ENCODE data around the gene TMCO6.
A peak's percentile ranks its signal among the peaks of the same experiment; 100 is the strongest.
"Not testable (repeated sequence)": the region's sequence is repeated elsewhere in the genome, so short reads cannot be mapped to it uniquely, and the experiment has no call there.

The TMCO6 gene

GRCh38 chr5:140630292-140631035, 8.8 kb upstream of the TMCO6 start:
- no peak for DNase-seq (ENCODE audit: low read depth)

- DNase-seq (ENCODE audit: low read depth) = no peak
Observed at GRCh38 chr5:140631036-140631417, 8.2 kb upstream of the TMCO6 start.

- peak; percentile 20 for DNase-seq (ENCODE audit: low read depth)
Observed at GRCh38 chr5:140631831-140632365, 7.4 kb upstream of the TMCO6 start.

- DNase-seq (ENCODE audit: low read depth) = peak; percentile 38
Observed at GRCh38 chr5:140632366-140633020, 6.8 kb upstream of the TMCO6 start.

- peak; percentile 6 for DNase-seq (ENCODE audit: low read depth)
Observed at GRCh38 chr5:140633021-140633471, 6.2 kb upstream of the TMCO6 start, which contains the start of gene CD14. Gene CD14, minus strand, starts transcription at chr5:140633175. Its CDS starts 104 bp downstream, at chr5:140633071.

GRCh38 chr5:140633501-140633900, 5.8 kb upstream of the TMCO6 start:
- no peak for DNase-seq (ENCODE audit: low read depth)

GRCh38 chr5:140634103-140634502, 5.1 kb upstream of the TMCO6 start:
- DNase-seq (ENCODE audit: low read depth) = no peak

GRCh38 chr5:140635291-140636257, 3.7 kb upstream of the TMCO6 start:
- DNase-seq (ENCODE audit: low read depth) = peak; percentile 2

GRCh38 chr5:140637371-140638100, 1.7 kb upstream of the TMCO6 start:
- no peak for DNase-seq (ENCODE audit: low read depth)

GRCh38 chr5:140638898-140639147, 428 bp upstream of the TMCO6 start:
- not testable (repeated sequence) for DNase-seq (ENCODE audit: low read depth)

GRCh38 chr5:140641716-140642115, 2.5 kb downstream of the TMCO6 start:
- DNase-seq (ENCODE audit: low read depth) = no peak

- DNase-seq (ENCODE audit: low read depth) = no peak
Observed at GRCh38 chr5:140642718-140643117, 3.5 kb downstream of the TMCO6 start.

- no peak for DNase-seq (ENCODE audit: low read depth)
Observed at GRCh38 chr5:140647042-140647419, 7.8 kb downstream of the TMCO6 start.

- DNase-seq (ENCODE audit: low read depth) = no peak
Observed at GRCh38 chr5:140658870-140659269, 19.6 kb downstream of the TMCO6 start.

GRCh38 chr5:140660371-140660770, 21.1 kb downstream of the TMCO6 start:
- DNase-seq (ENCODE audit: low read depth) = not testable (repeated sequence)

GRCh38 chr5:140664030-140664358, 24.7 kb downstream of the TMCO6 start:
- no peak for DNase-seq (ENCODE audit: low read depth)

GRCh38 chr5:140664359-140665119, 25.3 kb downstream of the TMCO6 start, which contains the start of gene WDR55:
Gene WDR55, plus strand, starts transcription at chr5:140664904. Its CDS starts 9 bp downstream, at chr5:140664913.
- peak; percentile 95 for DNase-seq (ENCODE audit: low read depth)

GRCh38 chr5:140671035-140671434, 31.8 kb downstream of the TMCO6 start:
- DNase-seq (ENCODE audit: low read depth) = not testable (repeated sequence)

GRCh38 chr5:140671472-140672125, 32.3 kb downstream of the TMCO6 start:
- no peak for DNase-seq (ENCODE audit: low read depth)

GRCh38 chr5:140672455-140673186, 33.4 kb downstream of the TMCO6 start:
- DNase-seq (ENCODE audit: low read depth) = no peak

Measured in activated T-cell treated with anti-CD3 and anti-CD28 coated beads for 48 hours (primary cell).